ENCODE results near the gene AP2B1. TPM values are rescaled to one million over a fixed set of nuclear protein-coding genes. Genes with fewer than 3 reads are reported as not detected.

Gene AP2B1
- total RNA-seq, 2 experiments from 2014 or later, result 180 to 185 TPM

- no peaks in the 10 kb centered on the region for H3K9me3 Mint-ChIP-seq
- H3K36me3 Mint-ChIP-seq (ENCODE audit: low read depth), result no peaks in the 10 kb centered on the region
- H3K27ac Mint-ChIP-seq, result peak overlapping the region; percentile 74
- ChIA-PET CTCF (interaction anchor here (0.6 to 3.2 kb wide), 31 partner anchors 8 to 626 kb away, joined by 3 to 44 read pairs (median 4); partner anchors contain the start of genes MMP28, RASL10B and TAF15), POLR2A (interaction anchor here (2.1 kb wide), 1 partner anchor 44 kb away, joined by 21 read pairs; the partner anchor contains the start of gene TAF15)
- H3K4me3 Mint-ChIP-seq, result peak overlapping the region; percentile 78
- H3K4me1 Mint-ChIP-seq, result peaks cover 11% of the 10 kb centered on the region
- H3K27me3 Mint-ChIP-seq, result no peaks in the 10 kb centered on the region
- DNase-seq, result peak; percentile 82
Observed at GRCh38 chr17:35764123-35764991, 177.2 kb downstream of the AP2B1 start.

GRCh38 chr17:35765086-35765710, 178.1 kb downstream of the AP2B1 start:
- ChIA-PET CTCF (interaction anchor here (0.8 to 3.2 kb wide), 7 partner anchors 10 to 554 kb away, joined by 4 to 44 read pairs (median 17); partner anchors contain the start of genes MMP28 and TAF15), POLR2A (no interaction called here)
- peaks cover 11% of the 10 kb centered on the region for H3K4me1 Mint-ChIP-seq
- DNase-seq, result no peak
- H3K4me3 Mint-ChIP-seq, result peak overlapping the region; percentile 78
- peak overlapping the region; percentile 74 for H3K27ac Mint-ChIP-seq
- H3K27me3 Mint-ChIP-seq, result no peaks in the 10 kb centered on the region
- no peaks in the 10 kb centered on the region for H3K36me3 Mint-ChIP-seq (ENCODE audit: low read depth)
- H3K9me3 Mint-ChIP-seq, result no peaks in the 10 kb centered on the region

- H3K4me1 Mint-ChIP-seq, result peaks cover 11% of the 10 kb centered on the region
- H3K27me3 Mint-ChIP-seq, result no peaks in the 10 kb centered on the region
- CTCF ChIA-PET, result interaction anchor here (0.8 to 3.2 kb wide), 3 partner anchors 39 to 554 kb away, joined by 4 to 44 read pairs (median 17); partner anchors contain the start of gene TAF15
Observed at GRCh38 chr17:35765756-35766488, 178.8 kb downstream of the AP2B1 start.

GRCh38 chr17:35766489-35766877, 179.4 kb downstream of the AP2B1 start:
- Mint-ChIP-seq H3K36me3 (ENCODE audit: low read depth) (no peaks in the 10 kb centered on the region), H3K27me3 (no peaks in the 10 kb centered on the region), H3K4me3 (no peak overlapping the region), H3K9me3 (no peaks in the 10 kb centered on the region), H3K4me1 (peaks cover 11% of the 10 kb centered on the region), H3K27ac (no peak overlapping the region)
- ChIA-PET CTCF (interaction anchor here (1.0 to 1.2 kb wide), 2 partner anchors 39 to 42 kb away, joined by 3 to 4 read pairs; no protein-coding TSS in a partner anchor), POLR2A (no interaction called here)
- no peak for DNase-seq

More at GRCh38 chr17:35765756-35766488, 178.8 kb downstream of the AP2B1 start:
- Mint-ChIP-seq H3K4me3 (no peak overlapping the region), H3K27ac (no peak overlapping the region), H3K36me3 (ENCODE audit: low read depth) (no peaks in the 10 kb centered on the region), H3K9me3 (no peaks in the 10 kb centered on the region)
- POLR2A ChIA-PET, result no interaction called here
- DNase-seq, result no peak

GRCh38 chr17:35766903-35767510, 179.9 kb downstream of the AP2B1 start:
- H3K4me1 Mint-ChIP-seq, result peaks cover 11% of the 10 kb centered on the region
- peak; percentile 45 for DNase-seq
- CTCF ChIA-PET, result interaction anchor here (1.0 to 1.2 kb wide), 2 partner anchors 38 to 41 kb away, joined by 3 to 4 read pairs; no protein-coding TSS in a partner anchor
- POLR2A ChIA-PET, result no interaction called here
- H3K36me3 Mint-ChIP-seq (ENCODE audit: low read depth), result no peaks in the 10 kb centered on the region
- H3K9me3 Mint-ChIP-seq, result no peaks in the 10 kb centered on the region
- H3K27me3 Mint-ChIP-seq, result peaks cover 4% of the 10 kb centered on the region
- no peak overlapping the region for H3K4me3 Mint-ChIP-seq
- H3K27ac Mint-ChIP-seq, result no peak overlapping the region

- Mint-ChIP-seq H3K27me3 (peaks cover 8% of the 10 kb centered on the region), H3K36me3 (ENCODE audit: low read depth) (no peaks in the 10 kb centered on the region), H3K9me3 (no peaks in the 10 kb centered on the region), H3K4me1 (peaks cover 10% of the 10 kb centered on the region), H3K27ac (no peak overlapping the region), H3K4me3 (no peak overlapping the region)
- CTCF ChIA-PET, result interaction anchor here (0.9 kb wide), 1 partner anchor 16 kb away, joined by 3 read pairs; no protein-coding TSS in a partner anchor
- POLR2A ChIA-PET, result no interaction called here
- no peak for DNase-seq
Observed at GRCh38 chr17:35768797-35769196, 181.7 kb downstream of the AP2B1 start.

GRCh38 chr17:35769895-35770486, 182.9 kb downstream of the AP2B1 start:
- no peaks in the 10 kb centered on the region for H3K36me3 Mint-ChIP-seq (ENCODE audit: low read depth)
- no peak overlapping the region for H3K4me3 Mint-ChIP-seq
- POLR2A ChIA-PET, result no interaction called here
- H3K4me1 Mint-ChIP-seq, result peaks cover 3% of the 10 kb centered on the region
- CTCF ChIA-PET, result interaction anchor here (0.6 to 2.7 kb wide), 8 partner anchors 10 to 458 kb away, joined by 3 to 14 read pairs (median 3); partner anchors contain the start of gene TAF15
- H3K9me3 Mint-ChIP-seq, result no peaks in the 10 kb centered on the region
- no peak overlapping the region for H3K27ac Mint-ChIP-seq
- no peak for DNase-seq
- H3K27me3 Mint-ChIP-seq, result peaks cover 8% of the 10 kb centered on the region

GRCh38 chr17:35773129-35773528, 186.0 kb downstream of the AP2B1 start:
- no peak for DNase-seq
- H3K27me3 Mint-ChIP-seq, result peaks cover 11% of the 10 kb centered on the region
- H3K4me1 Mint-ChIP-seq, result no peaks in the 10 kb centered on the region
- H3K9me3 Mint-ChIP-seq, result no peaks in the 10 kb centered on the region
- no peaks in the 10 kb centered on the region for H3K36me3 Mint-ChIP-seq (ENCODE audit: low read depth)
- H3K27ac Mint-ChIP-seq, result no peak overlapping the region
- POLR2A ChIA-PET, result no interaction called here
- CTCF ChIA-PET, result interaction anchor here (2.4 kb wide), 1 partner anchor 9 kb away, joined by 6 read pairs; no protein-coding TSS in a partner anchor
- no peak overlapping the region for H3K4me3 Mint-ChIP-seq

GRCh38 chr17:35773679-35774425, 186.7 kb downstream of the AP2B1 start:
- POLR2A ChIA-PET, result no interaction called here
- Mint-ChIP-seq H3K36me3 (ENCODE audit: low read depth) (no peaks in the 10 kb centered on the region), H3K27ac (no peak overlapping the region), H3K4me1 (no peaks in the 10 kb centered on the region), H3K9me3 (no peaks in the 10 kb centered on the region), H3K4me3 (no peak overlapping the region), H3K27me3 (peaks cover 13% of the 10 kb centered on the region)
- CTCF ChIA-PET, result interaction anchor here (0.8 to 3.5 kb wide), 3 partner anchors 10 to 11 kb away, joined by 3 to 16 read pairs (median 6); no protein-coding TSS in a partner anchor
- no peak for DNase-seq

GRCh38 chr17:35774499-35774898, 187.4 kb downstream of the AP2B1 start:
- DNase-seq, result no peak
- no peak overlapping the region for H3K4me3 Mint-ChIP-seq
- ChIA-PET CTCF (interaction anchor here (3.5 kb wide), 1 partner anchor 10 kb away, joined by 16 read pairs; no protein-coding TSS in a partner anchor), POLR2A (no interaction called here)
- peaks cover 15% of the 10 kb centered on the region for H3K27me3 Mint-ChIP-seq
- H3K36me3 Mint-ChIP-seq (ENCODE audit: low read depth), result no peaks in the 10 kb centered on the region
- no peak overlapping the region for H3K27ac Mint-ChIP-seq
- no peaks in the 10 kb centered on the region for H3K9me3 Mint-ChIP-seq
- H3K4me1 Mint-ChIP-seq, result no peaks in the 10 kb centered on the region

GRCh38 chr17:35775039-35775438, 187.9 kb downstream of the AP2B1 start:
- H3K4me1 Mint-ChIP-seq, result no peaks in the 10 kb centered on the region
- H3K27me3 Mint-ChIP-seq, result peaks cover 15% of the 10 kb centered on the region
- no peak overlapping the region for H3K4me3 Mint-ChIP-seq
- H3K27ac Mint-ChIP-seq, result no peak overlapping the region
- no peaks in the 10 kb centered on the region for H3K36me3 Mint-ChIP-seq (ENCODE audit: low read depth)
- H3K9me3 Mint-ChIP-seq, result no peaks in the 10 kb centered on the region
- no peak for DNase-seq
- CTCF ChIA-PET, result interaction anchor here (3.5 kb wide), 1 partner anchor 11 kb away, joined by 16 read pairs; no protein-coding TSS in a partner anchor
- POLR2A ChIA-PET, result no interaction called here

Data from activated CD4-positive, alpha-beta T cell treated with anti-CD3 and anti-CD28 coated beads, Interleukin-2, amount 10 ng/mL, durations not matched to agents 7 days and 5 days (primary cell).